IMR-90 (cell line): ENCODE measurements around the gene TMEM8B. TPM values are rescaled to one million over a fixed set of nuclear protein-coding genes. Genes with fewer than 3 reads are reported as not detected.

Experiments used
- ATAC-seq: fragments of 200-7000 bp; cut with Tn5 transposase; 2 replicates; pipeline ENCODE4 v1.9.1; 2020; ENCODE audit warnings: low read depth, mild to moderate bottlenecking, moderate library complexity
- BruUV-seq: library from RNA; stranded (reverse); fragments of 400-500 nt; replicated peaks from 2 replicates; lab custom pipeline; 2021; lab: Mats Ljungman, UMichigan
- CTCF ChIA-PET: fragments of 300-600 bp; formaldehyde crosslinking; extraction: SDS; loops from one replicate; lab custom pipeline; 2021; ENCODE audit warnings: antibody characterized with exemption; lab: Yijun Ruan, JAX
- POLR2A ChIA-PET: fragments of 300-600 bp; sonication (Branson Sonifier 250); formaldehyde crosslinking; loops from one replicate; lab custom pipeline; 2022; ENCODE audit warnings: antibody characterized with exemption; ENCODE audit not compliant: unreplicated experiment; lab: Charles Lee
- DNase-seq: peaks from one replicate; pipeline ENCODE4 v3.0.0; 2013
- H2AFZ ChIP-seq: replicated peaks from 2 replicates; pipeline ENCODE3; 2013; ENCODE audit warnings: low read length, mild to moderate bottlenecking; ENCODE audit not compliant: poor library complexity
- H2AK5ac ChIP-seq: 2 replicates; pipeline ENCODE4 v1.6.1; 2013; ENCODE audit warnings: low read depth, low read length, inconsistent platforms
- H2AK9ac ChIP-seq: replicated peaks from 2 replicates; pipeline ENCODE3; 2013; ENCODE audit warnings: mild to moderate bottlenecking, low read depth, low read length, moderate library complexity; ENCODE audit not compliant: poor library complexity
- H2BK120ac ChIP-seq: 2 replicates; pipeline ENCODE4 v1.6.1; 2013; ENCODE audit warnings: low read depth, low read length, inconsistent platforms
- H2BK15ac ChIP-seq: 3 replicates; pipeline ENCODE4 v1.6.1; 2013; ENCODE audit warnings: low read depth, low read length, inconsistent platforms
- H2BK20ac ChIP-seq: 2 replicates; pipeline ENCODE4 v1.6.1; 2013; ENCODE audit warnings: low read depth, mild to moderate bottlenecking, inconsistent platforms, low read length, moderate library complexity
- H2BK5ac ChIP-seq: 2 replicates; pipeline ENCODE4 v1.6.1; 2013; ENCODE audit warnings: mild to moderate bottlenecking, low read depth, low read length, inconsistent platforms; ENCODE audit not compliant: poor library complexity, severe bottlenecking
- H3K14ac ChIP-seq: replicated peaks from 2 replicates; pipeline ENCODE4 v1.6.1; 2013; ENCODE audit warnings: low read depth, low read length, inconsistent platforms
- H3K18ac ChIP-seq: 2 replicates; pipeline ENCODE4 v1.6.1; 2013; ENCODE audit warnings: low read depth, low read length, control low read depth
- H3K23ac ChIP-seq: 2 replicates; pipeline ENCODE4 v1.6.1; 2013; ENCODE audit warnings: low read depth, low read length, inconsistent platforms
- H3K27ac ChIP-seq: 2 replicates; pipeline ENCODE4 v1.5.1; 2013; ENCODE audit warnings: mild to moderate bottlenecking, control low read depth, low read length; ENCODE audit not compliant: insufficient read depth
- H3K27me3 ChIP-seq: 2 replicates; pipeline ENCODE4 v1.6.1; 2013; ENCODE audit warnings: low read length; ENCODE audit not compliant: control insufficient read depth, insufficient read depth
- H3K36me3 ChIP-seq: 2 replicates; pipeline ENCODE4 v1.6.1; 2013; ENCODE audit warnings: low read length, mixed read lengths; ENCODE audit not compliant: control insufficient read depth, insufficient read depth
- H3K4ac ChIP-seq: 2 replicates; pipeline ENCODE4 v1.6.1; 2013; ENCODE audit warnings: low read depth, low read length, inconsistent platforms
- H3K4me1 ChIP-seq: 2 replicates; pipeline ENCODE4 v1.6.1; 2013; ENCODE audit warnings: low read length, mixed read lengths; ENCODE audit not compliant: control insufficient read depth, insufficient read depth
- H3K4me2 ChIP-seq: 2 replicates; pipeline ENCODE4 v1.6.1; 2013; ENCODE audit warnings: low read depth, mild to moderate bottlenecking, control low read depth, low read length, moderate library complexity
- H3K4me3 ChIP-seq: 2 replicates; pipeline ENCODE4 v1.5.1; 2013; ENCODE audit warnings: low read depth, mild to moderate bottlenecking, control low read depth, low read length, moderate library complexity; ENCODE audit not compliant: insufficient read depth
- H3K56ac ChIP-seq: 2 replicates; pipeline ENCODE4 v1.6.1; 2013; ENCODE audit warnings: low read length, inconsistent platforms; ENCODE audit not compliant: insufficient read depth; ENCODE audit errors: extremely low read depth
- H3K79me1 ChIP-seq, 2 experiments: 2 replicates each; pipeline ENCODE4 v1.6.1; 2013; ENCODE audit warnings: low read length in 2 of 2, inconsistent platforms in 1 of 2, low read depth in 1 of 2
- H3K9ac ChIP-seq: 2 replicates; pipeline ENCODE4 v1.6.1; 2013; ENCODE audit warnings: low read depth, low read length, control low read depth
- H3K9me1 ChIP-seq: 2 replicates; pipeline ENCODE4 v1.6.1; 2013; ENCODE audit warnings: low read length, inconsistent platforms; ENCODE audit not compliant: insufficient read depth
- H3K9me3 ChIP-seq: 2 replicates; pipeline ENCODE4 v1.6.1; 2013; ENCODE audit warnings: low read length; ENCODE audit not compliant: control insufficient read depth, insufficient read depth
- H4K20me1 ChIP-seq: 2 replicates; pipeline ENCODE4 v1.6.1; 2013; ENCODE audit warnings: low read length, inconsistent platforms; ENCODE audit not compliant: insufficient read depth
- H4K5ac ChIP-seq: 2 replicates; pipeline ENCODE4 v1.6.1; 2013; ENCODE audit warnings: mild to moderate bottlenecking, low read depth, low read length, control low read depth
- H4K8ac ChIP-seq, 2 experiments: 2 replicates each; pipeline ENCODE4 v1.6.1; 2013; ENCODE audit warnings: low read depth in 2 of 2, low read length in 2 of 2, control low read depth in 1 of 2, inconsistent platforms in 1 of 2
- H4K91ac ChIP-seq: 2 replicates; pipeline ENCODE4 v1.6.1; 2013; ENCODE audit warnings: low read depth, low read length, inconsistent platforms; ENCODE audit not compliant: insufficient read depth
- BHLHE40 ChIP-seq: fragments of 150-350 bp; IDR thresholded peaks from 2 replicates; pipeline ENCODE4 v1.6.1; 2016; ENCODE audit warnings: mild to moderate bottlenecking, low read depth, low read length
- CEBPB ChIP-seq: IDR thresholded peaks from 2 replicates; pipeline ENCODE4 v1.6.1; 2012; ENCODE audit warnings: low read depth, low read length, improper control_type of control experiment
- CHD1 ChIP-seq: IDR thresholded peaks from 2 replicates; pipeline ENCODE4 v1.6.1; 2012; ENCODE audit warnings: low read depth, low read length, improper control_type of control experiment
- FOS ChIP-seq: fragments of 150-350 bp; IDR thresholded peaks from 2 replicates; pipeline ENCODE4 v1.6.1; 2016; ENCODE audit warnings: low read depth, low read length
- MAFK ChIP-seq: IDR thresholded peaks from 2 replicates; pipeline ENCODE4 v1.6.1; 2012; ENCODE audit warnings: low read depth, low read length, improper control_type of control experiment
- MAZ ChIP-seq: IDR thresholded peaks from 2 replicates; pipeline ENCODE4 v1.6.1; 2012; ENCODE audit warnings: low read depth, mild to moderate bottlenecking, low read length, improper control_type of control experiment, moderate library complexity, borderline replicate concordance
- MXI1 ChIP-seq: IDR thresholded peaks from 2 replicates; pipeline ENCODE4 v1.6.1; 2012; ENCODE audit warnings: low read depth, mild to moderate bottlenecking, low read length, moderate library complexity, borderline replicate concordance
- NFE2L2 ChIP-seq: fragments of 150-350 bp; IDR thresholded peaks from 2 replicates; pipeline ENCODE4 v1.6.1; 2016; ENCODE audit warnings: low read depth, mild to moderate bottlenecking, low read length
- POLR2A ChIP-seq: IDR thresholded peaks from 2 replicates; pipeline ENCODE4 v1.6.1; 2012; ENCODE audit warnings: mild to moderate bottlenecking, low read depth, low read length
- RAD21 ChIP-seq: IDR thresholded peaks from 2 replicates; pipeline ENCODE4 v1.6.1; 2012; ENCODE audit warnings: low read length, improper control_type of control experiment
- RCOR1 ChIP-seq: IDR thresholded peaks from 2 replicates; pipeline ENCODE4 v1.6.1; 2012; ENCODE audit warnings: mild to moderate bottlenecking, low read length, improper control_type of control experiment; ENCODE audit not compliant: insufficient replicate concordance
- RFX5 ChIP-seq: IDR thresholded peaks from 2 replicates; pipeline ENCODE4 v1.8.0; 2012; ENCODE audit warnings: low read depth, mild to moderate bottlenecking, low read length, moderate library complexity
- SMC3 ChIP-seq: fragments of 150-350 bp; IDR thresholded peaks from 2 replicates; pipeline ENCODE4 v1.6.1; 2016; ENCODE audit warnings: low read depth, mild to moderate bottlenecking, antibody characterized with exemption, low read length, moderate library complexity
- WGBS, 2 experiments: methylation state at CpG; one replicate each; pipeline versions ENCODE4 v1.1.5 to v1.1.7; 2013; ENCODE audit warnings: missing lambda C conversion rate in 2 of 2; ENCODE audit not compliant: insufficient read length in 1 of 2; ENCODE audit errors: extremely low coverage in 2 of 2; 5-methylcytosine and 5-hydroxymethylcytosine counted together
- dilution Hi-C: fragments of 300-500 bp; cut with HindIII; formaldehyde crosslinking; loops from one replicate; pipeline ENCODE4 v1.14.3; 2018; ENCODE audit warnings: low sequenced_read_pairs; ENCODE audit not compliant: unreplicated experiment
- in situ Hi-C: fragments of 300-500 bp; cut with MboI; formaldehyde crosslinking; loops from 3 replicates; pipeline ENCODE4 v1.14.3; 2019; ENCODE audit warnings: low sequenced_read_pairs, inconsistent platforms, mixed read lengths
- intact Hi-C: fragments of 100-400 bp; cut with micrococcal nuclease; formaldehyde crosslinking; loops from 2 replicates; pipeline ENCODE4 v1.10.0; 2022
- polyA plus RNA-seq, 3 experiments: library from polyadenylated mRNA; depleted of rRNA; stranded (reverse); fragments of >200 nt; gene quantifications; 2 replicates each; pipeline ENCODE4 v1.2.3, GENCODE V29; 2012; ENCODE audit warnings: low replicate concordance in 1 of 3
- total RNA-seq: library from RNA; depleted of rRNA; stranded (reverse); fragments of >200 nt; gene quantifications from 2 replicates; pipeline ENCODE4 v1.2.3, GENCODE V29; 2012
- TF ChIP-seq, protein P1 (sequence below): conservative IDR thresholded peaks from 2 replicates; pipeline ENCODE4 v1.5.1; 2012; ENCODE audit warnings: mild to moderate bottlenecking, low read depth, low read length, improper control_type of control experiment
- TF ChIP-seq, protein P2 (sequence below): fragments of 150-350 bp; IDR thresholded peaks from 2 replicates; pipeline ENCODE4 v1.6.1; 2016; ENCODE audit warnings: low read depth, mild to moderate bottlenecking, low read length, moderate library complexity, borderline replicate concordance
- TF ChIP-seq, protein P3 (sequence below): fragments of 150-350 bp; IDR thresholded peaks from 2 replicates; pipeline ENCODE4 v1.6.1; 2017; ENCODE audit warnings: mild to moderate bottlenecking, antibody characterized with exemption, low read length, low read depth

Gene TMEM8B
- total and polyA plus RNA-seq, 2 of the 4 experiments (the other 2 are of a cell fraction), result 0.72 to 8.3 TPM

DNA sequence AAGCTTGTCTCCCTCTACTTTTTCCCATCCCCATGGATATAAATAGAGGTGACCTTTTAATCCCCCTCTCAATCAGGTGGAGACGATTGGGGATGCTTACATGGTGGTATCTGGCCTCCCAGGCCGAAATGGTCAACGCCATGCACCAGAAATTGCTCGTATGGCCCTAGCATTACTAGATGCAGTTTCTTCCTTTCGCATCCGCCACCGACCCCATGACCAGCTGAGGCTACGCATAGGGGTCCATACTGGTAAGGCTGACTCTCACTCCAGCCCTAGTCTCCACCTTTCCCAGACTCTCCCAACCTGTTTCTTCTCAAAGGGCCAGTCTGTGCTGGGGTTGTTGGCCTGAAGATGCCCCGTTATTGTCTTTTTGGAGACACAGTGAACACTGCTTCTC lies 20.6 kb upstream of the TMEM8B start:
- no peak overlapping the region for H3K4ac ChIP-seq
- no peak overlapping the region for H2AK5ac ChIP-seq
- BruUV-seq, result no TSS peak
- no peak overlapping the region for H2AFZ ChIP-seq
- H3K56ac ChIP-seq, result no peak overlapping the region
- peaks cover 0 to 10% of the 10 kb centered on the region in 2 experiments; a peak in 2 of 4 replicates for H3K79me1 ChIP-seq
- POLR2A ChIA-PET, result no interaction called here
- H3K18ac ChIP-seq, result no peak overlapping the region
- no peaks in the 10 kb centered on the region; the same call in 1 of the 2 replicates for H3K4me1 ChIP-seq
- ATAC-seq (no peak), DNase-seq (no peak)
- H4K91ac ChIP-seq, result no peak overlapping the region
- H2BK120ac ChIP-seq, result no peak overlapping the region
- no peak overlapping the region for H2BK15ac ChIP-seq
- H2BK5ac ChIP-seq, result no peak overlapping the region
- no peak overlapping the region for H3K14ac ChIP-seq
- H3K4me2 ChIP-seq, result no peak overlapping the region
- H3K27ac ChIP-seq, result no peak overlapping the region
- no peak overlapping the region for H3K9ac ChIP-seq
- no peak overlapping the region for H3K23ac ChIP-seq
- no peak overlapping the region for H3K4me3 ChIP-seq
- no peak overlapping the region for H2BK20ac ChIP-seq
- WGBS, 2 experiments, result no CpG with 5 or more reads among the region's 9 CpGs
- no peaks in the 10 kb centered on the region for H3K27me3 ChIP-seq
- peaks cover 33% of the 10 kb centered on the region for H3K36me3 ChIP-seq
- H4K5ac ChIP-seq, result no peak overlapping the region
- no peak for TF ChIP-seq CEBPB
- TF ChIP-seq, protein P1, sequence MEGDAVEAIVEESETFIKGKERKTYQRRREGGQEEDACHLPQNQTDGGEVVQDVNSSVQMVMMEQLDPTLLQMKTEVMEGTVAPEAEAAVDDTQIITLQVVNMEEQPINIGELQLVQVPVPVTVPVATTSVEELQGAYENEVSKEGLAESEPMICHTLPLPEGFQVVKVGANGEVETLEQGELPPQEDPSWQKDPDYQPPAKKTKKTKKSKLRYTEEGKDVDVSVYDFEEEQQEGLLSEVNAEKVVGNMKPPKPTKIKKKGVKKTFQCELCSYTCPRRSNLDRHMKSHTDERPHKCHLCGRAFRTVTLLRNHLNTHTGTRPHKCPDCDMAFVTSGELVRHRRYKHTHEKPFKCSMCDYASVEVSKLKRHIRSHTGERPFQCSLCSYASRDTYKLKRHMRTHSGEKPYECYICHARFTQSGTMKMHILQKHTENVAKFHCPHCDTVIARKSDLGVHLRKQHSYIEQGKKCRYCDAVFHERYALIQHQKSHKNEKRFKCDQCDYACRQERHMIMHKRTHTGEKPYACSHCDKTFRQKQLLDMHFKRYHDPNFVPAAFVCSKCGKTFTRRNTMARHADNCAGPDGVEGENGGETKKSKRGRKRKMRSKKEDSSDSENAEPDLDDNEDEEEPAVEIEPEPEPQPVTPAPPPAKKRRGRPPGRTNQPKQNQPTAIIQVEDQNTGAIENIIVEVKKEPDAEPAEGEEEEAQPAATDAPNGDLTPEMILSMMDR, result no peak
- TF ChIP-seq SMC3, result no peak
- TF ChIP-seq CHD1, result no peak
- no peak for TF ChIP-seq RCOR1
- TF ChIP-seq RFX5, result no peak
- TF ChIP-seq FOS, result no peak
- TF ChIP-seq POLR2A, result no peak
- no peak for TF ChIP-seq BHLHE40
- TF ChIP-seq, protein P2, sequence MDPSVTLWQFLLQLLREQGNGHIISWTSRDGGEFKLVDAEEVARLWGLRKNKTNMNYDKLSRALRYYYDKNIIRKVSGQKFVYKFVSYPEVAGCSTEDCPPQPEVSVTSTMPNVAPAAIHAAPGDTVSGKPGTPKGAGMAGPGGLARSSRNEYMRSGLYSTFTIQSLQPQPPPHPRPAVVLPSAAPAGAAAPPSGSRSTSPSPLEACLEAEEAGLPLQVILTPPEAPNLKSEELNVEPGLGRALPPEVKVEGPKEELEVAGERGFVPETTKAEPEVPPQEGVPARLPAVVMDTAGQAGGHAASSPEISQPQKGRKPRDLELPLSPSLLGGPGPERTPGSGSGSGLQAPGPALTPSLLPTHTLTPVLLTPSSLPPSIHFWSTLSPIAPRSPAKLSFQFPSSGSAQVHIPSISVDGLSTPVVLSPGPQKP, result no peak
- no peak for TF ChIP-seq MXI1
- TF ChIP-seq MAZ, result no peak
- TF ChIP-seq, protein P3, sequence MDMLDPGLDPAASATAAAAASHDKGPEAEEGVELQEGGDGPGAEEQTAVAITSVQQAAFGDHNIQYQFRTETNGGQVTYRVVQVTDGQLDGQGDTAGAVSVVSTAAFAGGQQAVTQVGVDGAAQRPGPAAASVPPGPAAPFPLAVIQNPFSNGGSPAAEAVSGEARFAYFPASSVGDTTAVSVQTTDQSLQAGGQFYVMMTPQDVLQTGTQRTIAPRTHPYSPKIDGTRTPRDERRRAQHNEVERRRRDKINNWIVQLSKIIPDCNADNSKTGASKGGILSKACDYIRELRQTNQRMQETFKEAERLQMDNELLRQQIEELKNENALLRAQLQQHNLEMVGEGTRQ, result no peak
- TF ChIP-seq RAD21, result no peak
- no peak for TF ChIP-seq NFE2L2
- no peak for TF ChIP-seq MAFK
- H4K20me1 ChIP-seq, result no peaks in the 10 kb centered on the region
- H4K8ac ChIP-seq, result no peak overlapping the region
- intact Hi-C loops (no loop called here), dilution Hi-C loops (no loop called here), in situ Hi-C loops (no loop called here)
- CTCF ChIA-PET, result no interaction called here
- H3K9me3 ChIP-seq, result no peaks in the 10 kb centered on the region
- no peak overlapping the region for H2AK9ac ChIP-seq
- H3K9me1 ChIP-seq, result peaks cover 6% of the 10 kb centered on the region; the same call in 1 of the 2 replicates
